ENCODE measurements around the gene ALOX5AP.
A peak's percentile ranks its signal among the peaks of the same experiment; 100 is the strongest.

The ALOX5AP gene

DNA sequence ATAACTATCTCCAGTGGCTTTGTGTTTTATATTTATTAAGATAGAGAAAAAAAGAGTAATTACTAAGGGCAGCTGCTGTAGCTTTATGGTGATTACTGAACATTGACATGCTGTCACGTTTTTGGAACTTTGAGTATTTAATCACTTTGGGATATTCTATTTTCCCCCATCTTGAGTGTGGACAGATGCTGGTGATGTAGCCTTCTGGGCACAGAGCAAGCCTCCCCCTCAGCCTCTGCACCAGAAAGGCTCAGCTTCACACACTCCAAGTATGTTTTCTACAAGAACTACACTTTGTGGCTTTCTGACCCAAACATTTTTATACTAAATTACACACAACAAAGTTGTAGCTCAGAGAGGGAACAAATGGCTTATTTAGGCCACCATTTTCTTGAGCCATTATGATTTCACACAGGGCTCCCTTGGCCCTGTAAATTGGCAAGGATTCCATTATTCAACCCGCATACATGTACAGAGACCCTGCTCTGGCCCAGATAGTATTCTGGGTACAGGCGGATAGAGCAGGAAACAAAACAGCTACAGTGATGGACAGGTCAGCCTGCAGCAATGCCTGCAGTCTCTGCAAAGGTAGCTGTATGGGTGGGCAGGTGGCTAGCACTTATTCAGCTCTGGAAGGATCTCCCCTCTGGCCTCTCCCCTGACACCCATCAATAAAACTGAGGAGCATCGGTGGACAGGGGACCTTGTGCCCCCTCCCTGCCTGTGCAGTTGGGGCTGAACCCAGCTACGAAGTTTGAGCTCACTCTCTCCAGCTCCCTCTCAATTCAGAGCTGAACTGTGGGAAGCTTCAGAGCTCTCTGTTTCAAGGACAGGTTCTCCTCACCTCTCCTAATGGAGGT is 1.3 kb downstream of the ALOX5AP start:
- TF ChIP-seq, protein P1, sequence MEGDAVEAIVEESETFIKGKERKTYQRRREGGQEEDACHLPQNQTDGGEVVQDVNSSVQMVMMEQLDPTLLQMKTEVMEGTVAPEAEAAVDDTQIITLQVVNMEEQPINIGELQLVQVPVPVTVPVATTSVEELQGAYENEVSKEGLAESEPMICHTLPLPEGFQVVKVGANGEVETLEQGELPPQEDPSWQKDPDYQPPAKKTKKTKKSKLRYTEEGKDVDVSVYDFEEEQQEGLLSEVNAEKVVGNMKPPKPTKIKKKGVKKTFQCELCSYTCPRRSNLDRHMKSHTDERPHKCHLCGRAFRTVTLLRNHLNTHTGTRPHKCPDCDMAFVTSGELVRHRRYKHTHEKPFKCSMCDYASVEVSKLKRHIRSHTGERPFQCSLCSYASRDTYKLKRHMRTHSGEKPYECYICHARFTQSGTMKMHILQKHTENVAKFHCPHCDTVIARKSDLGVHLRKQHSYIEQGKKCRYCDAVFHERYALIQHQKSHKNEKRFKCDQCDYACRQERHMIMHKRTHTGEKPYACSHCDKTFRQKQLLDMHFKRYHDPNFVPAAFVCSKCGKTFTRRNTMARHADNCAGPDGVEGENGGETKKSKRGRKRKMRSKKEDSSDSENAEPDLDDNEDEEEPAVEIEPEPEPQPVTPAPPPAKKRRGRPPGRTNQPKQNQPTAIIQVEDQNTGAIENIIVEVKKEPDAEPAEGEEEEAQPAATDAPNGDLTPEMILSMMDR (IDR thresholded peaks at IDR 0.05; ENCODE audit: insufficient read depth, low read length, poor library complexity, severe bottlenecking): no peak
- Histone ChIP-seq H3K27me3 (replicated peaks; ENCODE audit: control insufficient read depth, insufficient read depth, low read length) (no peaks in the 10 kb centered on the region), H3K36me3 (ENCODE audit: control insufficient read depth, insufficient read depth, low read length) (no peaks in the 10 kb centered on the region), H3K4me3 (replicated peaks; ENCODE audit: low read depth, low read length) (peak overlapping the region; percentile 17; the same call in 1 of the 2 replicates)
- no peak for DNase-seq (ENCODE audit: extremely low read depth, insufficient read length)

DNA sequence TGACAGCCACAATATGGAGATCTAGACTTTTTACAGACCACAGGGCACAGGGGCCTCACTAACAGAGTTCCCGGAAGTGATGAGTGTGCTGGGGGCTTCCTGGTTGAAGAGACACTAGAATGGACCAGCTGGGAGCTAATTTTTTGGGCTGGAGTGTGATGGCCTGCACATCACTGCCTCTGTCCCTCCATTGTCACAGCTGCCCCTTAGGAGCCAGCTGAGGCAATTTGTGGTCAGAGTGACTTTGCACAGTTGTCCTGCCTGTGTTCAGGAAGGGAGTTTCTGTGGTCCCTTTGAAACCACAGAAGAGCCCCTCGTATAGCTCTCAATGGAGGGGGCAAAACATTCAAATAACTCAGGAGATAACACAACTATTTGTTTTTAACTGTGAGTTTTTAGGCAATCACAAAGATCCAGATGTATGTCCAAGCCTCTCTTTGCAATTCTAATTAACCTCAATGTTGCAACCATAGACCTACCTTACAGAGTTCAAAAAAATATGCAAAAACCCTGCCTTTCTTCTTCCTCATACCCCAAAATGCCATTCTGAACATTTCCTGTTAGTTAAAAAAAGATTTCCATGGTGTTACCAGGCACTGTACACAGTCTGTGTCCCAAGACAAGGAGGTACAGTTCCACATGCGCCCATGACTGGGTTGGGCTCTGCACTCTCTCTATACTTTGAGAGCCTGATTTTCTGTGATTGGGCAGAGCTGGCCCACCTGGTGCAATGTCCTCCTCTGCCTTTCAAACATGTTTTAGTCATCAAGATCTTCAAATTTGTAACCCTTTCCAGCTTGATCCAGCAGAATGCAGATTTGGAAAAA is 2.4 kb downstream of the ALOX5AP start:
- DNase-seq (ENCODE audit: extremely low read depth, insufficient read length): peak; percentile 32
- Histone ChIP-seq H3K4me3 (replicated peaks; ENCODE audit: low read depth, low read length) (0 out of 2 replicates have a peak overlapping the region, but pooled peaks have one; percentile 19), H3K27me3 (replicated peaks; ENCODE audit: control insufficient read depth, insufficient read depth, low read length) (no peaks in the 10 kb centered on the region), H3K36me3 (ENCODE audit: control insufficient read depth, insufficient read depth, low read length) (no peaks in the 10 kb centered on the region)
- TF ChIP-seq, protein P1 (IDR thresholded peaks at IDR 0.05; ENCODE audit: insufficient read depth, low read length, poor library complexity, severe bottlenecking): no peak

DNA sequence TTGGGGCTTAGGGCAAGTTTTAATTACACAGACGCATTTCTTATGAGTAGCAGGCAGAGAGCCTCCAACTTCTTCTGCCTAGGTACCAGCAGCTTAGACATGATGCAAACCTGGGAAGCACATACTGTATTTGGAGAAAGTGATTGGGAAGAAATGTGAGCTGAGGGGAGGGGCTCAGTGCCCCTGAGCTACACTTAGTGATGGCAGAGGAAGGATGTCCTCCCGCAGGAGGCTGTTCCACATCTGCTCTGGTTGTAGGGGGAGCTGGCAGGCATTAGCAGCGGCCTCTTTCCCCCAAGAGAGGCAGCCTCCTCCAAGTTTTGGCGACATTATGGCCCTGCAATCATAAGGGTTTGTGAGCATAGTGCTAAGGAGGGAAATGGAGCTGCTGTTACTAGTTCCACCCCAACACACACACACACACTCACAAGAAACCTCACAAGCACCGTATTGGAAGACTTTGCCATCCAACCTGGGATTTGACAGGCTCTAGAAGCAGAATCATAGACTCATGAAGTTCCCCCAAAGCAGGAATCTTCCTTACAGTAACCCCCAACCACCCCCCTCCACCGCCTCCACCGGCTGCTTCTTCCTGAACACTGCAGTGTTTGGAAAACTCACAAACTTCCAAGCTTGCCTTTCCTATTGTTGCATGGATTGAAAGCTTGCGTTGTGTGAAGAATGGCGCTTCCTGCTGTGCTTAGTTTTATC is 3.3 kb downstream of the ALOX5AP start:
- DNase-seq (ENCODE audit: extremely low read depth, insufficient read length): no peak
- Histone ChIP-seq H3K4me3 (replicated peaks; ENCODE audit: low read depth, low read length) (no peak overlapping the region), H3K36me3 (ENCODE audit: control insufficient read depth, insufficient read depth, low read length) (no peaks in the 10 kb centered on the region), H3K27me3 (replicated peaks; ENCODE audit: control insufficient read depth, insufficient read depth, low read length) (no peaks in the 10 kb centered on the region)
- TF ChIP-seq, protein P1 (IDR thresholded peaks at IDR 0.05; ENCODE audit: insufficient read depth, low read length, poor library complexity, severe bottlenecking): no peak

DNA sequence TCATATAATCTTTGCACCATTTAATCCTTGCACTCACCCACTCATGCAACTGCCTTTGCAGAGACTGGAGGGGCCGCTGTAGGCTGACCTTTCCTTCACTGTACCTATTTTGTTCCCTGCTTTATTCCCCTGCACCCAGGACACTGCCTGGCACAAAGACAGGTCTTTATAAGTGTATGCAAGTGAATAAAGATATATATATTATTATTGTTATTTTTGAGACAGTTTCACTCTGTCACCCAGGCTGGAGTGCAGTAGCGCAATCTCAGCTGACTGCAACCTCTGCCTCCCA is 3.8 kb downstream of the ALOX5AP start:
- Histone ChIP-seq H3K27me3 (replicated peaks; ENCODE audit: control insufficient read depth, insufficient read depth, low read length) (no peaks in the 10 kb centered on the region), H3K36me3 (ENCODE audit: control insufficient read depth, insufficient read depth, low read length) (no peaks in the 10 kb centered on the region), H3K4me3 (replicated peaks; ENCODE audit: low read depth, low read length) (no peak overlapping the region)
- TF ChIP-seq, protein P1 (IDR thresholded peaks at IDR 0.05; ENCODE audit: insufficient read depth, low read length, poor library complexity, severe bottlenecking): no peak
- no peak for DNase-seq (ENCODE audit: extremely low read depth, insufficient read length)

GRCh38 chr13:30739761-30740642 is 4.7 kb downstream of the ALOX5AP start:
- H3K27me3 ChIP-seq (replicated peaks; ENCODE audit: control insufficient read depth, insufficient read depth, low read length): no peaks in the 10 kb centered on the region
- DNase-seq (ENCODE audit: extremely low read depth, insufficient read length): peak; percentile 71
- peak overlapping the region; percentile 41 for H3K4me3 ChIP-seq (replicated peaks; ENCODE audit: low read depth, low read length)
- H3K36me3 ChIP-seq (ENCODE audit: control insufficient read depth, insufficient read depth, low read length): no peaks in the 10 kb centered on the region
- TF ChIP-seq, protein P1 (IDR thresholded peaks at IDR 0.05; ENCODE audit: insufficient read depth, low read length, poor library complexity, severe bottlenecking): no peak
